ENCODE results near the gene SCLT1.

GRCh38 chr4:129113919-129114318 lies 20.6 kb upstream of the SCLT1 start:
- TF ChIP-seq CTCF (IDR thresholded peaks at IDR 0.05) (no peak), POLR2A (IDR thresholded peaks at IDR 0.05) (no peak)

Measured in body of pancreas (tissue), 4 donors.